H9 (cell line): ENCODE measurements around the gene EEF2K. TPM values are rescaled to one million over a fixed set of nuclear protein-coding genes. Genes with fewer than 3 reads are reported as not detected.

Experiments used
- DNase-seq: peaks from one replicate; pipeline ENCODE4 v3.0.0-alpha.2; 2017
- H2AFZ ChIP-seq: one replicate; pipeline ENCODE4 v1.6.1; 2013; ENCODE audit warnings: mild to moderate bottlenecking, low read length, control low read depth, moderate library complexity
- H2AK5ac ChIP-seq: 2 replicates; pipeline ENCODE4 v1.6.1; 2013; ENCODE audit warnings: low read length, control low read depth, mixed read lengths; ENCODE audit not compliant: insufficient read length
- H2BK120ac ChIP-seq: one replicate; pipeline ENCODE4 v1.6.1; 2013; ENCODE audit warnings: low read depth, mild to moderate bottlenecking, low read length, control low read depth, inconsistent platforms; ENCODE audit not compliant: poor library complexity, severe bottlenecking
- H2BK12ac ChIP-seq: 2 replicates; pipeline ENCODE4 v1.6.1; 2013; ENCODE audit warnings: low read length, control low read depth, mixed read lengths, low read depth; ENCODE audit not compliant: insufficient read length
- H2BK15ac ChIP-seq: 2 replicates; pipeline ENCODE4 v1.6.1; 2013; ENCODE audit warnings: low read depth, low read length, control low read depth
- H2BK20ac ChIP-seq: one replicate; pipeline ENCODE4 v1.6.1; 2013; ENCODE audit warnings: low read depth, mild to moderate bottlenecking, low read length, control low read depth, inconsistent platforms; ENCODE audit not compliant: poor library complexity, severe bottlenecking
- H2BK5ac ChIP-seq: 2 replicates; pipeline ENCODE4 v1.6.1; 2013; ENCODE audit warnings: low read length, control low read depth, mixed read lengths; ENCODE audit not compliant: insufficient read length
- H3K14ac ChIP-seq: 2 replicates; pipeline ENCODE4 v1.6.1; 2013; ENCODE audit warnings: low read length, control low read depth; ENCODE audit not compliant: insufficient read depth
- H3K18ac ChIP-seq: 2 replicates; pipeline ENCODE4 v1.6.1; 2013; ENCODE audit warnings: low read depth, mild to moderate bottlenecking, mixed read lengths, low read length, control low read depth; ENCODE audit not compliant: insufficient read length
- H3K23ac ChIP-seq: 2 replicates; pipeline ENCODE4 v1.6.1; 2013; ENCODE audit warnings: low read length, control low read depth, mixed read lengths, low read depth; ENCODE audit not compliant: insufficient read length
- H3K23me2 ChIP-seq: 2 replicates; pipeline ENCODE4 v1.6.1; 2013; ENCODE audit warnings: low read depth, mild to moderate bottlenecking, mixed read lengths, low read length, control low read depth; ENCODE audit not compliant: insufficient read length, poor library complexity, severe bottlenecking
- H3K27ac ChIP-seq: 2 replicates; pipeline ENCODE4 v1.5.1; 2013; ENCODE audit warnings: low read length, control low read depth, mixed read lengths, low read depth; ENCODE audit not compliant: insufficient read length
- H3K27me3 ChIP-seq: 2 replicates; pipeline ENCODE4 v1.6.1; 2013; ENCODE audit warnings: low read length, control low read depth, inconsistent platforms; ENCODE audit not compliant: insufficient read depth
- H3K4ac ChIP-seq: 2 replicates; pipeline ENCODE4 v1.6.1; 2013; ENCODE audit warnings: low read depth, mild to moderate bottlenecking, control low read depth, inconsistent platforms, low read length, moderate library complexity
- H3K4me1 ChIP-seq: 2 replicates; pipeline ENCODE4 v1.6.1; 2013; ENCODE audit warnings: low read length, control low read depth, inconsistent platforms; ENCODE audit not compliant: insufficient read depth
- H3K4me2 ChIP-seq: 2 replicates; pipeline ENCODE4 v1.6.1; 2013; ENCODE audit warnings: low read length, control low read depth, mixed read lengths; ENCODE audit not compliant: insufficient read length, insufficient read depth
- H3K56ac ChIP-seq: 2 replicates; pipeline ENCODE4 v1.6.1; 2013; ENCODE audit warnings: low read depth, mild to moderate bottlenecking, mixed read lengths, low read length, control low read depth; ENCODE audit not compliant: insufficient read length
- H3K79me1 ChIP-seq: 2 replicates; pipeline ENCODE4 v1.6.1; 2013; ENCODE audit warnings: low read depth, mild to moderate bottlenecking, moderate library complexity, low read length, control low read depth, inconsistent platforms; ENCODE audit not compliant: insufficient read depth, poor library complexity, severe bottlenecking
- H3K79me2 ChIP-seq: 2 replicates; pipeline ENCODE4 v1.6.1; 2013; ENCODE audit warnings: low read length, control low read depth, inconsistent platforms; ENCODE audit not compliant: insufficient read depth
- H3K9ac ChIP-seq: 2 replicates; pipeline ENCODE4 v1.6.1; 2013; ENCODE audit warnings: low read length, control low read depth, mixed read lengths; ENCODE audit not compliant: insufficient read length; ENCODE audit errors: extremely low read depth
- H3K9me3 ChIP-seq: one replicate; pipeline ENCODE4 v1.6.1; 2013; ENCODE audit warnings: low read depth, low read length, inconsistent platforms; ENCODE audit not compliant: control insufficient read depth
- H3T11ph ChIP-seq: one replicate; pipeline ENCODE4 v1.6.1; 2013; ENCODE audit warnings: mild to moderate bottlenecking, low read length, control low read depth, inconsistent platforms
- H4K20me1 ChIP-seq: one replicate; pipeline ENCODE4 v1.6.1; 2013; ENCODE audit not compliant: control insufficient read depth, insufficient read length, insufficient read depth
- H4K5ac ChIP-seq: 2 replicates; pipeline ENCODE4 v1.6.1; 2013; ENCODE audit warnings: low read depth, mild to moderate bottlenecking, mixed read lengths, low read length, control low read depth; ENCODE audit not compliant: insufficient read length
- H4K8ac ChIP-seq: replicated peaks from 2 replicates; pipeline ENCODE4 v1.6.1; 2013; ENCODE audit warnings: low read length, control low read depth, mixed read lengths, low read depth; ENCODE audit not compliant: insufficient read length
- H4K91ac ChIP-seq: 2 replicates; pipeline ENCODE4 v1.6.1; 2013; ENCODE audit warnings: low read depth, mild to moderate bottlenecking, moderate library complexity, mixed read lengths, low read length, control low read depth; ENCODE audit not compliant: insufficient read length
- H3K27ac Mint-ChIP-seq, 3 experiments: 2 replicates in 2 of 3; 3 replicates in 1 of 3; pipeline ENCODE4 v1.8.0; 2020 to 2021; ENCODE audit warnings: mixed read lengths in 3 of 3, mild to moderate bottlenecking in 1 of 3, moderate library complexity in 1 of 3
- H3K27me3 Mint-ChIP-seq: 2 replicates; pipeline ENCODE4 v1.8.0; 2021; ENCODE audit warnings: low read depth, mild to moderate bottlenecking, moderate library complexity, mixed read lengths
- H3K36me3 Mint-ChIP-seq, 3 experiments: 2 replicates in 2 of 3; 3 replicates in 1 of 3; pipeline ENCODE4 v1.8.0; 2020 to 2021; ENCODE audit warnings: low read depth in 3 of 3, mixed read lengths in 3 of 3; ENCODE audit not compliant: insufficient read depth in 1 of 3
- H3K4me1 Mint-ChIP-seq, 2 experiments: 2 replicates each; pipeline ENCODE4 v1.8.0; 2020; ENCODE audit warnings: mixed read lengths in 2 of 2
- H3K4me3 Mint-ChIP-seq, 2 experiments: 2 replicates in 1 of 2; 3 replicates in 1 of 2; pipeline ENCODE4 v1.8.0; 2020 to 2021; ENCODE audit warnings: mild to moderate bottlenecking in 2 of 2, mixed read lengths in 2 of 2, moderate library complexity in 1 of 2
- H3K9me3 Mint-ChIP-seq, 2 experiments: 2 replicates in 1 of 2; 3 replicates in 1 of 2; pipeline ENCODE4 v1.8.0; 2020; ENCODE audit warnings: mild to moderate bottlenecking in 2 of 2, mixed read lengths in 2 of 2, moderate library complexity in 1 of 2
- CTCF ChIP-seq: fragments of 200-600 bp; sonication (generic); conservative IDR thresholded peaks from 3 replicates; pipeline ENCODE4 v1.8.0; 2021; ENCODE audit warnings: antibody characterized with exemption, mild to moderate bottlenecking
- WGBS: extraction: QIAGEN DNeasy Blood & Tissue Kit; methylation state at CpG from one replicate; pipeline ENCODE4 v1.1.7; 2013; ENCODE audit warnings: missing lambda C conversion rate, low lambda C conversion rate, mixed read lengths; ENCODE audit not compliant: insufficient read length; ENCODE audit errors: extremely low coverage; 5-methylcytosine and 5-hydroxymethylcytosine counted together
- total RNA-seq: library from RNA; stranded (reverse); gene quantifications from 2 replicates; pipeline ENCODE4 v1.2.1, GENCODE V29; 2021

EEF2K gene
- total RNA-seq, 1 experiment from 2014 or later, result 20.7 TPM

- Histone ChIP-seq H4K20me1 (no peaks in the 10 kb centered on the region), H3K14ac (no peak overlapping the region), H4K91ac (no peak overlapping the region), H2BK20ac (no peak overlapping the region), H2BK5ac (no peak overlapping the region), H4K5ac (no peak overlapping the region), H2AK5ac (no peak overlapping the region), H3K79me1 (no peaks in the 10 kb centered on the region), H3K18ac (no peak overlapping the region), H3K9me3 (no peaks in the 10 kb centered on the region), H2BK12ac (no peak overlapping the region), H3K4me1 (no peaks in the 10 kb centered on the region), H2BK15ac (no peak overlapping the region), H3K79me2 (no peaks in the 10 kb centered on the region), H2AFZ (no peak overlapping the region), H3K4me2 (no peak overlapping the region), H3K23me2 (no peaks in the 10 kb centered on the region), H3K9ac (no peak overlapping the region), H3K23ac (no peak overlapping the region), H4K8ac (no peak overlapping the region), H3K56ac (no peak overlapping the region), H3K27ac (no peak overlapping the region), H3T11ph (no peak overlapping the region), H3K4ac (no peak overlapping the region), H3K27me3 (no peaks in the 10 kb centered on the region), H2BK120ac (no peak overlapping the region)
- TF ChIP-seq CTCF, result no peak
- H3K4me1 Mint-ChIP-seq, result peaks cover 0 to 2% of the 10 kb centered on the region in 2 experiments; a peak in 2 of 4 replicates
- no peaks in the 10 kb centered on the region for H3K9me3 Mint-ChIP-seq
- no CpG with 5 or more reads among the region's 9 CpGs for WGBS
- peak overlapping the region in 1 of 3 experiments; percentile 3; a peak in 1 of 7 replicates for H3K27ac Mint-ChIP-seq
- H3K27me3 Mint-ChIP-seq, result no peaks in the 10 kb centered on the region
- no peaks in the 10 kb centered on the region for H3K36me3 Mint-ChIP-seq
- H3K4me3 Mint-ChIP-seq, result no peak overlapping the region
- DNase-seq, result no peak
Observed at GRCh38 chr16:22174642-22175041, 31.4 kb upstream of the EEF2K start.
